ENCODE measurements around the gene DAZAP1.

DNA sequence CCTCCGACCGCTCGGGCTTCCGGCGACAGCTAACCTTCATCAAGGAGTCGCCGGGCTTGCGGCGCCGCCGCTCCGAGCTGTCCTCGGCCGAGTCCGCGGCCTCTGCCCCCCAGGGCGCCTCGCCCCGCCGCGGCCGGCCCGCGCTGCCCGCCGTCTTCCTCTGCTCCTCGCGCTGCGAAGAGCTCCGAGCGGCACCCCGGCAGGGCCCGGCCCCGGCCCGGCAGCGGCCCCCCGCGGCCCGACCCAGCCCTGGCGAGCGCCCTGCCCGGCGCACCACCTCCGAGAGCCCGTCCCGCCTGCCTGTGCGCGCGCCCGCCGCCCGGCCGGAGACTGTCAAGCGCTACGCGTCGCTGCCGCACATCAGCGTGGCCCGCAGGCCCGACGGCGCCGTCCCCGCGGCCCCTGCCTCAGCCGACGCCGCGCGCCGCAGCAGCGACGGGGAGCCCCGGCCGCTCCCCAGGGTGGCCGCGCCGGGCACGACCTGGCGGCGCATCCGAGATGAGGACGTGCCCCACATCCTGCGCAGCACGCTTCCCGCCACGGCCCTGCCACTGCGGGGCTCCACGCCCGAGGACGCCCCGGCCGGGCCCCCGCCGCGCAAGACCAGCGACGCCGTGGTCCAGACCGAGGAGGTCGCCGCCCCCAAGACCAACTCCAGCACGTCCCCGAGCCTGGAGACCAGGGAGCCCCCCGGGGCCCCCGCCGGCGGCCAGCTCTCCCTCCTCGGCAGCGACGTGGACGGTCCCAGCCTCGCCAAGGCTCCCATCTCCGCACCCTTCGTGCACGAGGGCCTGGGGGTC, 62.1 kb downstream of the DAZAP1 start:
- TF ChIP-seq EZH2phosphoT487 (IDR thresholded peaks at IDR 0.05; ENCODE audit: insufficient read depth, low read depth) (no peak), EZH2 (IDR thresholded peaks at IDR 0.05; ENCODE audit: insufficient read depth, poor library complexity, severe bottlenecking) (no peak)
